ENCODE results near the gene IL1R2.
"Not testable (repeated sequence)": the region's sequence is repeated elsewhere in the genome, so short reads cannot be mapped to it uniquely, and the experiment has no call there.

IL1R2 gene

GRCh38 chr2:102000813-102001766, 9.3 kb downstream of the IL1R2 start:
- in situ Hi-C loops (cut with HindIII; ENCODE audit: low sequenced_read_pairs): no loop called here
- H3K4me3 ChIP-seq (ENCODE audit: low read depth, low read length): no peak overlapping the region
- no peak for DNase-seq (ENCODE audit: low read depth)
- TF ChIP-seq, protein P1, sequence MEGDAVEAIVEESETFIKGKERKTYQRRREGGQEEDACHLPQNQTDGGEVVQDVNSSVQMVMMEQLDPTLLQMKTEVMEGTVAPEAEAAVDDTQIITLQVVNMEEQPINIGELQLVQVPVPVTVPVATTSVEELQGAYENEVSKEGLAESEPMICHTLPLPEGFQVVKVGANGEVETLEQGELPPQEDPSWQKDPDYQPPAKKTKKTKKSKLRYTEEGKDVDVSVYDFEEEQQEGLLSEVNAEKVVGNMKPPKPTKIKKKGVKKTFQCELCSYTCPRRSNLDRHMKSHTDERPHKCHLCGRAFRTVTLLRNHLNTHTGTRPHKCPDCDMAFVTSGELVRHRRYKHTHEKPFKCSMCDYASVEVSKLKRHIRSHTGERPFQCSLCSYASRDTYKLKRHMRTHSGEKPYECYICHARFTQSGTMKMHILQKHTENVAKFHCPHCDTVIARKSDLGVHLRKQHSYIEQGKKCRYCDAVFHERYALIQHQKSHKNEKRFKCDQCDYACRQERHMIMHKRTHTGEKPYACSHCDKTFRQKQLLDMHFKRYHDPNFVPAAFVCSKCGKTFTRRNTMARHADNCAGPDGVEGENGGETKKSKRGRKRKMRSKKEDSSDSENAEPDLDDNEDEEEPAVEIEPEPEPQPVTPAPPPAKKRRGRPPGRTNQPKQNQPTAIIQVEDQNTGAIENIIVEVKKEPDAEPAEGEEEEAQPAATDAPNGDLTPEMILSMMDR (IDR thresholded peaks at IDR 0.05; ENCODE audit: low read depth, low read length, missing control alignments): no peak

DNA sequence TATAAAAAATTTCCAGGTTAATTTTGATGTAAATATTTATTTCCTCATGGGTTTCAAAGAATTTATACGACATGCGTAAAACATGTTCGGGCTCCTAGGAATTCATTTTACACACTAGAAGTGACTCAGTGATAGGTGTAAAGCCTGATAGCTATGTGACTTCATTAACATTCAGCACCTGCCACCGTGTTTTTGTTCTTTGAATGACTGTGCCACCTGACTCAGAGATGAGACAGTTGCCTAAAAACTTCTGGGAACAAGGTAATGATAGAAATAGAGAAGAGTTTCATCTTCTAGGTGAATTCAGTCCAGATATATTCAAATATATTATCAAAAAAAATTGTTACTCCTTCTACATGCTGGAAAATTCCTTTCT, 10.0 kb downstream of the IL1R2 start:
- DNase-seq (ENCODE audit: low read depth): no peak

DNA sequence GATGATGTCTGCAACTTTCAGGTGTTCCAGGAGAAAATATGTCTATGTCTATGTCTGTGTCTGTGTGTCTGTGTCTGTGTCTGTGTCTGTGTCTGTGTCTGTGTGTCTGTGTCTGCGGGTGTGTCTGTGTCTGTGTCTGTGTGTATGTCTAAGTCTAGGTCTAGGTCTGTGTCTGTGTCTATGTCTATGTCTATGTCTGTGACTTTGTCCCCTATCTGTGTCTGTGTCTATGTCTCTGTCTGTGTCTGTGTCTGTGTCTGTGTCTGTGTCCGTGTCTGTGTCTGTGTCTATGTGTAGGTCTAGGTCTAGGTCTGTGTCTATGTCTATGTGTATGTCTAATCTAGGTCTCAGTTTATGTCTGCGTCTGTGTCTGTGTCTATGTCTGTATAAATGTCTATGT, 10.5 kb downstream of the IL1R2 start:
- no peak for DNase-seq (ENCODE audit: low read depth)
- in situ Hi-C loops (cut with HindIII; ENCODE audit: low sequenced_read_pairs): no loop called here
- no peak overlapping the region for H3K4me3 ChIP-seq (ENCODE audit: low read depth, low read length)
- TF ChIP-seq, protein P1 (IDR thresholded peaks at IDR 0.05; ENCODE audit: low read depth, low read length, missing control alignments): no peak

More for the DNA sequence above, 10.0 kb downstream of the IL1R2 start:
- H3K4me3 ChIP-seq (ENCODE audit: low read depth, low read length): no peak overlapping the region
- TF ChIP-seq, protein P1 (IDR thresholded peaks at IDR 0.05; ENCODE audit: low read depth, low read length, missing control alignments): no peak
- in situ Hi-C loops (cut with HindIII; ENCODE audit: low sequenced_read_pairs): no loop called here

DNA sequence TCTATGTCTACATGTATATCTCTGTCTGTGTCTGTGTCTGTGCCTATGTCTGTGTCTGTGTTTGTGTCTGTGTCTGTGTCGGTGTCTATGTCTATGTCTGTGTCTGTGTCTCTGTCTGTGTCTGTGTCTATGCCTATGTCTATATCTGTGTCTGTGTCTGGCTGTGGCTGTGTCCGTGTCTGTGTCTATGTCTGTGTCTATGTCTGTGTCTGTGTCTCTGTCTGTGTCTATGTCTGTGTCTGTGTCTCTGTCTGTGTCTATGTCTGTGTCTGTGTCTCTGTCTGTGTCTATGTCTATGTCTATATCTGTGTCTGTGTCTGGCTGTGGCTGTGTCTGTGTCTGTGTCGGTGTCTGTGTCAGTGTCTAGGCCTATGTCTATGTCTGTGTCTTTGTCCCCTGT, 11.1 kb downstream of the IL1R2 start:
- in situ Hi-C loops (cut with HindIII; ENCODE audit: low sequenced_read_pairs); DNase-seq (ENCODE audit: low read depth); H3K4me3 ChIP-seq (ENCODE audit: low read depth, low read length): not testable (repeated sequence)

DNA sequence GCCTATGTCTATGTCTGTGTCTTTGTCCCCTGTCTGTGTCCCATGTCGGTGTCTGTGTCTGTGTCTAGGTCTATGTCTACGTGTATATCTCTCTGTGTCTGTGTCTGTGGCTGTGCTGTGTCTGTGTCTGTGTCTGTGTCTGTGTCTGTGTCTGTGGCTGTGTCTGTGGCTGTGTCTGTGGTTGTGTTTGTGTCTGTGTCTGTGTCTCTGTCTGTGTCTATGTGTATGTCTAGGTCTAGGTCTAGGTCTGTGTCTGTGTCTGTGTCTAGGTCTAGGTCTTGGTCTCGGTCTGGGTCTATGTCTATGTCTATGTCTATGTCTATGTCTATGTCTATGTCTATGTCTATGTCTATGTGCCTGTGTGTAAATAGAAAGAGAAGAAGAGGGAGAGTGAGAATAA, 11.9 kb downstream of the IL1R2 start:
- TF ChIP-seq, protein P1 (IDR thresholded peaks at IDR 0.05; ENCODE audit: low read depth, low read length, missing control alignments): no peak
- DNase-seq (ENCODE audit: low read depth): no peak
- no peak overlapping the region for H3K4me3 ChIP-seq (ENCODE audit: low read depth, low read length)
- in situ Hi-C loops (cut with HindIII; ENCODE audit: low sequenced_read_pairs): no loop called here

DNA sequence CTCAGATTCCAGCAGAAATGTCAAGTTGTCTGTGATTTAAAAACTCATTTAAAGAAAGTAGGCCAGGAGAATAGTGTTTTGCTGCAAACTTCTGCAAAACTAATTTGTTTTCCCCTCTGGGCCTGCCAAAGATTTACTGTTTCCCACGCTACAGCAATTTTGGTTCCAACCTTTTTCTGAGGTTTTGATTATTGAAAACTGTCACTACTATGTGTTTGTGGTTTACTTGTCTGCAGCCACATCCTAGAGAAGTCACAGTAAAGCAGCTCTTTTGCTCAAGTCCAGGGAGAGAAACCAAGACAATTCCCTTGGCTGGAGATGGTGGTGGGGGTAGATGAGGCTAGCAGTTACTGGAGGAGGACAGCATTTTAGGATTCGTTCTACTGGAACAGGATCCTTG, 12.8 kb downstream of the IL1R2 start:
- H3K4me3 ChIP-seq (ENCODE audit: low read depth, low read length): no peak overlapping the region
- DNase-seq (ENCODE audit: low read depth): no peak
- TF ChIP-seq, protein P1 (IDR thresholded peaks at IDR 0.05; ENCODE audit: low read depth, low read length, missing control alignments): no peak
- in situ Hi-C loops (cut with HindIII; ENCODE audit: low sequenced_read_pairs): no loop called here

- in situ Hi-C loops (cut with HindIII; ENCODE audit: low sequenced_read_pairs): no loop called here
- DNase-seq (ENCODE audit: low read depth): no peak
- no peak overlapping the region for H3K4me3 ChIP-seq (ENCODE audit: low read depth, low read length)
- TF ChIP-seq, protein P1 (IDR thresholded peaks at IDR 0.05; ENCODE audit: low read depth, low read length, missing control alignments): no peak
Measured at GRCh38 chr2:102005449-102005848, 13.7 kb downstream of the IL1R2 start.

Measured in astrocyte of the cerebellum (primary cell).